Measurements from ENCODE around the gene ANKRD2.
"Not testable (repeated sequence)": the region's sequence is repeated elsewhere in the genome, so short reads cannot be mapped to it uniquely, and the experiment has no call there.

Gene ANKRD2

GRCh38 chr10:97547271-97547600 is 25.3 kb upstream of the ANKRD2 start:
- no peak for DNase-seq

- no peak for DNase-seq
Observed at GRCh38 chr10:97547962-97548361, 24.6 kb upstream of the ANKRD2 start.

- DNase-seq = no peak
Observed at GRCh38 chr10:97548828-97549455, 23.6 kb upstream of the ANKRD2 start.

GRCh38 chr10:97549587-97550322 is 22.8 kb upstream of the ANKRD2 start:
- peak; percentile 60 for DNase-seq

- DNase-seq = no peak
Observed at GRCh38 chr10:97550336-97551149, 22.0 kb upstream of the ANKRD2 start.

- DNase-seq = no peak
Observed at GRCh38 chr10:97551271-97551670, 21.3 kb upstream of the ANKRD2 start.

GRCh38 chr10:97553575-97554031 is 19.0 kb upstream of the ANKRD2 start:
- DNase-seq = peak; percentile 81

- not testable (repeated sequence) for DNase-seq
Observed at GRCh38 chr10:97554336-97554735, 18.2 kb upstream of the ANKRD2 start.

GRCh38 chr10:97555541-97555940 is 17.0 kb upstream of the ANKRD2 start:
- DNase-seq = not testable (repeated sequence)

- peak; percentile 27 for DNase-seq
Observed at GRCh38 chr10:97560731-97561381, 11.7 kb upstream of the ANKRD2 start.

- not testable (repeated sequence) for DNase-seq
Observed at GRCh38 chr10:97561386-97562077, 11.0 kb upstream of the ANKRD2 start.

- not testable (repeated sequence) for DNase-seq
Observed at GRCh38 chr10:97562329-97562728, 10.2 kb upstream of the ANKRD2 start.

GRCh38 chr10:97563337-97563736 is 9.2 kb upstream of the ANKRD2 start:
- no peak for DNase-seq

- no peak for DNase-seq
Observed at GRCh38 chr10:97564776-97565175, 7.8 kb upstream of the ANKRD2 start.

- no peak for DNase-seq
Observed at GRCh38 chr10:97566336-97566996, 6.1 kb upstream of the ANKRD2 start.

GRCh38 chr10:97567891-97568290 is 4.7 kb upstream of the ANKRD2 start:
- DNase-seq = no peak

- no peak for DNase-seq
Observed at GRCh38 chr10:97570146-97570788, 2.3 kb upstream of the ANKRD2 start.

- peak; percentile 24 for DNase-seq
Observed at GRCh38 chr10:97570789-97571471, 1.6 kb upstream of the ANKRD2 start.

- no peak for DNase-seq
Observed at GRCh38 chr10:97571622-97572021, 957 bp upstream of the ANKRD2 start.

GRCh38 chr10:97573021-97573420 is 442 bp downstream of the ANKRD2 start:
- DNase-seq = no peak

- DNase-seq = no peak
Observed at GRCh38 chr10:97573672-97574071, 1.1 kb downstream of the ANKRD2 start.

All from eye (tissue), 1 donor.